Type B pancreatic cell (in vitro differentiated cells): ENCODE data around the gene SPARC. TPM values are rescaled to one million over a fixed set of nuclear protein-coding genes. Genes with fewer than 3 reads are reported as not detected.

Source experiments
- DNase-seq: peaks from one replicate; pipeline ENCODE4 v3.0.0; 2021; ENCODE audit warnings: mixed read lengths; ENCODE audit not compliant: unreplicated experiment; ENCODE audit errors: extremely low spot score
- H3K27ac Mint-ChIP-seq: 2 replicates; pipeline ENCODE4 v1.8.0; 2021; ENCODE audit warnings: mild to moderate bottlenecking, mixed read lengths
- H3K27me3 Mint-ChIP-seq: 2 replicates; pipeline ENCODE4 v1.8.0; 2021; ENCODE audit warnings: mixed read lengths
- H3K36me3 Mint-ChIP-seq: 2 replicates; pipeline ENCODE4 v1.8.0; 2021; ENCODE audit warnings: mixed read lengths
- H3K4me1 Mint-ChIP-seq: one replicate; pipeline ENCODE4 v1.8.0; 2021; ENCODE audit warnings: mixed read lengths; ENCODE audit not compliant: unreplicated experiment
- H3K4me3 Mint-ChIP-seq: 2 replicates; pipeline ENCODE4 v1.8.0; 2021; ENCODE audit warnings: mild to moderate bottlenecking, mixed read lengths
- H3K9me3 Mint-ChIP-seq: 2 replicates; pipeline ENCODE4 v1.8.0; 2021; ENCODE audit warnings: mixed read lengths
- CTCF ChIP-seq: fragments of 200-600 bp; sonication (generic); conservative IDR thresholded peaks from 2 replicates; pipeline ENCODE4 v1.5.0; 2021; ENCODE audit warnings: antibody characterized with exemption, mild to moderate bottlenecking
- total RNA-seq: library from RNA; stranded (reverse); gene quantifications from 2 replicates; pipeline ENCODE4 v1.2.1, GENCODE V29; 2021; ENCODE audit warnings: low replicate concordance

Gene SPARC
- total RNA-seq, 1 donor from 2014 or later, result 973 TPM

DNA sequence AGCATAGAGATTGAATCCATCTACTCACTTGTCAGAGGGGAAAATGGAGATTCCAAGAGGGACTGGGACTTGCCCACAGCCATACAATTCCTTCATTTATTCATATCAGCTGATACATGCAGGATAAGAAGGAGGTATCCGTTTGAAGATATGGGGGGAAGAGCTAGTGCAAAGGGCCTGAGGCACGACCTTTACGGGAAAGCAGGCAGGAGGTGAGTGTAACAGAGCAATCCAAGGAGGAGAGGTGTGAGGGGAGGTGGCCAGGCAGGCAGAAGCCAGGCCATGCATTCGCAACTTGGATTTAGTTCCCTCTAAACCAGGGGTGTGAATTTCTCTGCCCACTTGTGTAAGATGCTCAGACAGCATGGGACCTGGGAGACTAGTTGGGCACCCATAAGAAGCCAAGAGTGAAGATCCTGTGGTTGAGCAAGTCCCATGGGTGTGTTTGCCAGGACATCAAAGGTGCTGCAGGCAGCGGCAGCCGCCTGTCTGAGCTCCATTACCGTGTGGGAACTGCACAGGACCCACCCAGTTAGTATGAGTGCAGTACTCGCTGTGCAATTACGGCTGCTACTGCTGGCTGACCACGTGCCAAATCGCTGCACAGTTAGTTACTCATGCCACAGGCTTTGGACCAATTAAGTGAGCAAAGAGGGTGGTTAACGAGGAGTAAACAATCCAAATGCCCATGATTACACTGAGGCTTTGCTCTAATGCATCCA lies 64.2 kb downstream of the SPARC start:
- no peaks in the 10 kb centered on the region for H3K9me3 Mint-ChIP-seq
- no peak for DNase-seq
- TF ChIP-seq CTCF, result no peak
- no peaks in the 10 kb centered on the region for H3K36me3 Mint-ChIP-seq
- peaks cover 11% of the 10 kb centered on the region for H3K4me1 Mint-ChIP-seq
- H3K27me3 Mint-ChIP-seq, result peaks cover 4% of the 10 kb centered on the region
- no peak overlapping the region for H3K4me3 Mint-ChIP-seq
- no peak overlapping the region for H3K27ac Mint-ChIP-seq

GRCh38 chr5:151620461-151620840 lies 66.3 kb downstream of the SPARC start:
- Mint-ChIP-seq H3K27ac (peak overlapping the region; percentile 29), H3K27me3 (peaks cover 4% of the 10 kb centered on the region), H3K9me3 (no peaks in the 10 kb centered on the region), H3K4me3 (no peak overlapping the region), H3K36me3 (no peaks in the 10 kb centered on the region), H3K4me1 (peaks cover 13% of the 10 kb centered on the region)
- no peak for TF ChIP-seq CTCF
- no peak for DNase-seq

DNA sequence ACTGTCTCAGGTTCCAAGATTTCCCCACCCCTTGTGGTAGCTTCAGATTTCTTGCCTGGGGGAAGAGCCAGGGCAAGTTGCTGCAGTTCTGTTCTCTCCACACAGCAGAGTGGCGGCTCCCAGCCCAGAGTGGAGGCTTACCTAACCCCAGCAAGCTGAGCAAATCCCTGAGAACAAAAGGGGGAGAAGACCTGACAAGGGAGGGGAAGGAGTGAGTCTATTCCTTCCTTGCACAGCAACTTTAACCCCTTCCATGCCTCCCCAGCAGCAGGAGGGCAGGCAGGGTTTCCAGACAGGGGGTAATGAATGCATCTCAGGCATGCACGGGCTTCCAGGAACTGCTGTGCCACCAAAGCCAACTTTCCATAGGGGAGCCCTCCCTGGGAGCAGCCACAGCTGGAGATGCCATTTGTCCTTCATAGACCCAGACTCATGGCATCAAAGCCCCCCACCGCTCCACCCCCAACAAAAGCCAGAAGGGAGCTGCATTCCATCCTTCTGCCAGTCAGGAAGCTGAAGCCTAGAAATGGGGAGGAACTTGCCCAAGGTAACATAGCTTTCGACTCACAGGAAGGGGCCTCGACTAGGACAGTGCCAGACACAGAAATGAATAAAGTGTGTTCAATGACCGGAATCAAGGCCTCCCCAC lies 66.8 kb downstream of the SPARC start:
- Mint-ChIP-seq H3K36me3 (no peaks in the 10 kb centered on the region), H3K27ac (no peak overlapping the region), H3K27me3 (peaks cover 4% of the 10 kb centered on the region), H3K4me1 (peaks cover 16% of the 10 kb centered on the region), H3K4me3 (no peak overlapping the region), H3K9me3 (no peaks in the 10 kb centered on the region)
- TF ChIP-seq CTCF, result no peak
- no peak for DNase-seq

GRCh38 chr5:151618907-151619306 lies 67.8 kb downstream of the SPARC start:
- Mint-ChIP-seq H3K4me1 (peaks cover 16% of the 10 kb centered on the region), H3K27ac (no peak overlapping the region), H3K36me3 (no peaks in the 10 kb centered on the region), H3K4me3 (no peak overlapping the region), H3K27me3 (peaks cover 4% of the 10 kb centered on the region), H3K9me3 (no peaks in the 10 kb centered on the region)
- no peak for DNase-seq
- no peak for TF ChIP-seq CTCF

GRCh38 chr5:151617841-151618710 lies 68.6 kb downstream of the SPARC start:
- peaks cover 4% of the 10 kb centered on the region for H3K27me3 Mint-ChIP-seq
- no peak overlapping the region for H3K4me3 Mint-ChIP-seq
- H3K9me3 Mint-ChIP-seq, result no peaks in the 10 kb centered on the region
- no peak for TF ChIP-seq CTCF
- H3K27ac Mint-ChIP-seq, result no peak overlapping the region
- no peak for DNase-seq
- peaks cover 20% of the 10 kb centered on the region for H3K4me1 Mint-ChIP-seq
- no peaks in the 10 kb centered on the region for H3K36me3 Mint-ChIP-seq
